HEK293 (cell line): ENCODE results near the gene PDXK.

Experiments used
- BCL11B ChIP-seq: fragments of 450-650 bp; formaldehyde crosslinking; IDR thresholded peaks from 2 replicates; pipeline ENCODE4 v1.5.1; 2016; ENCODE audit warnings: low read depth, missing biosample characterization, missing genetic modification characterization
- EGR2 ChIP-seq: fragments of 450-650 bp; formaldehyde crosslinking; IDR thresholded peaks from 2 replicates; pipeline ENCODE4 v1.5.1; 2016; ENCODE audit warnings: low read depth, missing biosample characterization, missing genetic modification characterization
- TCF7L2 ChIP-seq: IDR thresholded peaks from 2 replicates; pipeline ENCODE4 v1.6.1; 2011; ENCODE audit warnings: low read depth, mild to moderate bottlenecking, inconsistent platforms, low read length, moderate library complexity, borderline replicate concordance
- YY2 ChIP-seq: fragments of 450-650 bp; formaldehyde crosslinking; IDR thresholded peaks from 2 replicates; pipeline ENCODE4 v1.5.1; 2016; ENCODE audit warnings: missing biosample characterization, missing genetic modification characterization
- ZBTB48 ChIP-seq: fragments of 450-650 bp; formaldehyde crosslinking; IDR thresholded peaks from 2 replicates; pipeline ENCODE4 v1.5.1; 2016; ENCODE audit warnings: missing biosample characterization, missing genetic modification characterization
- ZNF10 ChIP-seq: fragments of 450-650 bp; formaldehyde crosslinking; IDR thresholded peaks from 2 replicates; pipeline ENCODE4 v1.5.1; 2017; ENCODE audit warnings: missing biosample characterization, missing genetic modification characterization
- ZNF121 ChIP-seq: fragments of 450-650 bp; formaldehyde crosslinking; IDR thresholded peaks from 2 replicates; pipeline ENCODE4 v1.5.1; 2016; ENCODE audit warnings: missing biosample characterization, missing genetic modification characterization
- ZNF132 ChIP-seq: fragments of 450-650 bp; formaldehyde crosslinking; IDR thresholded peaks from 2 replicates; pipeline ENCODE4 v1.5.1; 2017; ENCODE audit warnings: missing biosample characterization, missing genetic modification characterization, borderline replicate concordance
- ZNF155 ChIP-seq: fragments of 450-650 bp; formaldehyde crosslinking; IDR thresholded peaks from 2 replicates; pipeline ENCODE4 v1.5.1; 2016; ENCODE audit warnings: missing biosample characterization, missing genetic modification characterization
- ZNF19 ChIP-seq: fragments of 450-650 bp; formaldehyde crosslinking; IDR thresholded peaks from 2 replicates; pipeline ENCODE4; 2016; ENCODE audit warnings: missing biosample characterization, missing genetic modification characterization, low read depth
- ZNF366 ChIP-seq: fragments of 450-650 bp; formaldehyde crosslinking; conservative IDR thresholded peaks from 2 replicates; pipeline ENCODE4 v1.5.1; 2016; ENCODE audit warnings: missing biosample characterization, missing genetic modification characterization
- ZNF549 ChIP-seq: fragments of 450-650 bp; IDR thresholded peaks from 2 replicates; pipeline ENCODE4 v1.5.1; 2018; ENCODE audit warnings: missing biosample characterization, missing genetic modification characterization, mild to moderate bottlenecking, inconsistent platforms, moderate library complexity
- ZNF768 ChIP-seq: fragments of 450-650 bp; formaldehyde crosslinking; IDR thresholded peaks from 2 replicates; pipeline ENCODE4 v1.5.1; 2018; ENCODE audit warnings: missing biosample characterization, mild to moderate bottlenecking, missing genetic modification characterization
- TF ChIP-seq, protein P1 (sequence below): fragments of 450-650 bp; formaldehyde crosslinking; IDR thresholded peaks from 2 replicates; pipeline ENCODE4 v1.5.1; 2016; ENCODE audit warnings: missing biosample characterization, missing genetic modification characterization
- TF ChIP-seq, protein P2 (sequence below): fragments of 450-650 bp; formaldehyde crosslinking; IDR thresholded peaks from 2 replicates; pipeline ENCODE4 v1.5.1; 2016; ENCODE audit warnings: missing biosample characterization, missing genetic modification characterization
- TF ChIP-seq, protein P3 (sequence below): fragments of 450-650 bp; formaldehyde crosslinking; IDR thresholded peaks from 2 replicates; pipeline ENCODE4 v1.5.1; 2016; ENCODE audit warnings: missing biosample characterization, missing genetic modification characterization
- TF ChIP-seq, protein P4 (sequence below): fragments of 450-650 bp; formaldehyde crosslinking; IDR thresholded peaks from 2 replicates; pipeline ENCODE4 v1.5.1; 2016; ENCODE audit warnings: missing biosample characterization, missing genetic modification characterization, borderline replicate concordance
- TF ChIP-seq, protein P5 (sequence below): fragments of 450-650 bp; formaldehyde crosslinking; IDR thresholded peaks from 2 replicates; pipeline ENCODE4 v1.5.1; 2016; ENCODE audit warnings: missing biosample characterization, missing genetic modification characterization
- TF ChIP-seq, protein P6 (sequence below): fragments of 450-650 bp; formaldehyde crosslinking; IDR thresholded peaks from 2 replicates; pipeline ENCODE4 v1.5.1; 2016; ENCODE audit warnings: missing biosample characterization, missing genetic modification characterization
- TF ChIP-seq, protein P7 (sequence below): fragments of 450-650 bp; formaldehyde crosslinking; conservative IDR thresholded peaks from 2 replicates; pipeline ENCODE4 v1.5.1; 2016; ENCODE audit warnings: low read depth, missing biosample characterization, missing genetic modification characterization
- TF ChIP-seq, protein P8 (sequence below): fragments of 450-650 bp; formaldehyde crosslinking; IDR thresholded peaks from 2 replicates; pipeline ENCODE4 v1.5.1; 2016; ENCODE audit warnings: missing biosample characterization, missing genetic modification characterization, low read depth

PDXK gene

DNA sequence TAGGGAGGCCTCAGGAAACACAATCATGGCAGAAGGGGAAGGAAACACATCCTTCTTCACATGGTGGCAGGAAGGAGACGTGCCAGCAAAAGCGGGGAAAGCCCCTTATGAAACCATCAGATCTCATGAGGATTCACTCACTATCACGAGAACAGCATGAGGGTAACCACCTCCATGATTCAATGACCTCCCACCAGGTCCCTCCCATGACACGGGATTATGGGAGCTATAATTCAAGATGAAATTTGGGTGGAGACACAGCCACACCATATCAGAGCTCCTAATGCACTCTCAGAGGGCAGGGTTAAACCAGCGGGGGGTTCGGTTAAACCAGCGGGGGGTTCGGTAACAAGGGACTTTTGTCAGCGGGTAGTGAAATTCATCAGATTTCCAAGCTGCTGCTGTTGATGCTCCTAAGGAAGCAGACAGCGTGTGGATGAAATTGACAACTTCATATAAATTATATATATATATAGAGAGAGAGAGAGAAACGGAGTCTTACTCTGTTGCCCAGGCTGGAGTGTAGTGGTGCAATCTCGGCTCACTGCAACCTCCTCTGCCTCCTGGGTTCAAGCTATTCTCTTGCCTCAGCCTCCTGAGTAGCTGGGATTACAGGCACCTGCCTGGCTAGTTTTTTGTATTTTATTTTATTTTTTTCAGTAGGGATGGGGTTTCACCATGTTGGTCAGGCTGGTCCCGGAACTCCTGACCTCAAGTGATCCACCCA is 52.9 kb downstream of the PDXK start (continued):
- TF ChIP-seq, protein P1, sequence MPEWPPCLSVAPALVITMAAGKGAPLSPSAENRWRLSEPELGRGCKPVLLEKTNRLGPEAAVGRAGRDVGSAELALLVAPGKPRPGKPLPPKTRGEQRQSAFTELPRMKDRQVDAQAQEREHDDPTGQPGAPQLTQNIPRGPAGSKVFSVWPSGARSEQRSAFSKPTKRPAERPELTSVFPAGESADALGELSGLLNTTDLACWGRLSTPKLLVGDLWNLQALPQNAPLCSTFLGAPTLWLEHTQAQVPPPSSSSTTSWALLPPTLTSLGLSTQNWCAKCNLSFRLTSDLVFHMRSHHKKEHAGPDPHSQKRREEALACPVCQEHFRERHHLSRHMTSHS (tag by site-specific recombination): no peak
- no peak for TF ChIP-seq ZNF132
- TF ChIP-seq TCF7L2: no peak
- no peak for TF ChIP-seq ZNF549
- no peak for TF ChIP-seq ZNF10 (tag by site-specific recombination)
- TF ChIP-seq, protein P2, sequence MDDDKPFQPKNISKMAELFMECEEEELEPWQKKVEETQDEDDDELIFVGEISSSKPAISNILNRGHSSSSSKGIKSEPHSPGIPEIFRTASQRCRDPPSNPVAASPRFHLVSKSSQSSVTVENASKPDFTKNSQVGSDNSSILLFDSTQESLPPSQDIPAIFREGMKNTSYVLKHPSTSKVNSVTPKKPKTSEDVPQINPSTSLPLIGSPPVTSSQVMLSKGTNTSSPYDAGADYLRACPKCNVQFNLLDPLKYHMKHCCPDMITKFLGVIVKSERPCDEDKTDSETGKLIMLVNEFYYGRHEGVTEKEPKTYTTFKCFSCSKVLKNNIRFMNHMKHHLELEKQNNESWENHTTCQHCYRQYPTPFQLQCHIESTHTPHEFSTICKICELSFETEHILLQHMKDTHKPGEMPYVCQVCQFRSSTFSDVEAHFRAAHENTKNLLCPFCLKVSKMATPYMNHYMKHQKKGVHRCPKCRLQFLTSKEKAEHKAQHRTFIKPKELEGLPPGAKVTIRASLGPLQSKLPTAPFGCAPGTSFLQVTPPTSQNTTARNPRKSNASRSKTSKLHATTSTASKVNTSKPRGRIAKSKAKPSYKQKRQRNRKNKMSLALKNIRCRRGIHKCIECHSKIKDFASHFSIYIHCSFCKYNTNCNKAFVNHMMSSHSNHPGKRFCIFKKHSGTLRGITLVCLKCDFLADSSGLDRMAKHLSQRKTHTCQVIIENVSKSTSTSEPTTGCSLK (tag by site-specific recombination): no peak
- TF ChIP-seq EGR2 (tag by site-specific recombination): peak; percentile 47; the same call in 1 of the 2 replicates
- TF ChIP-seq, protein P3, sequence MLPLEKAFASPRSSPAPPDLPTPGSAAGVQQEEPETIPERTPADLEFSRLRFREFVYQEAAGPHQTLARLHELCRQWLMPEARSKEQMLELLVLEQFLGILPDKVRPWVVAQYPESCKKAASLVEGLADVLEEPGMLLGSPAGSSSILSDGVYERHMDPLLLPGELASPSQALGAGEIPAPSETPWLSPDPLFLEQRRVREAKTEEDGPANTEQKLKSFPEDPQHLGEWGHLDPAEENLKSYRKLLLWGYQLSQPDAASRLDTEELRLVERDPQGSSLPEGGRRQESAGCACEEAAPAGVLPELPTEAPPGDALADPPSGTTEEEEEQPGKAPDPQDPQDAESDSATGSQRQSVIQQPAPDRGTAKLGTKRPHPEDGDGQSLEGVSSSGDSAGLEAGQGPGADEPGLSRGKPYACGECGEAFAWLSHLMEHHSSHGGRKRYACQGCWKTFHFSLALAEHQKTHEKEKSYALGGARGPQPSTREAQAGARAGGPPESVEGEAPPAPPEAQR (tag by site-specific recombination): no peak
- no peak for TF ChIP-seq ZNF768 (tag by site-specific recombination)
- TF ChIP-seq, protein P4, sequence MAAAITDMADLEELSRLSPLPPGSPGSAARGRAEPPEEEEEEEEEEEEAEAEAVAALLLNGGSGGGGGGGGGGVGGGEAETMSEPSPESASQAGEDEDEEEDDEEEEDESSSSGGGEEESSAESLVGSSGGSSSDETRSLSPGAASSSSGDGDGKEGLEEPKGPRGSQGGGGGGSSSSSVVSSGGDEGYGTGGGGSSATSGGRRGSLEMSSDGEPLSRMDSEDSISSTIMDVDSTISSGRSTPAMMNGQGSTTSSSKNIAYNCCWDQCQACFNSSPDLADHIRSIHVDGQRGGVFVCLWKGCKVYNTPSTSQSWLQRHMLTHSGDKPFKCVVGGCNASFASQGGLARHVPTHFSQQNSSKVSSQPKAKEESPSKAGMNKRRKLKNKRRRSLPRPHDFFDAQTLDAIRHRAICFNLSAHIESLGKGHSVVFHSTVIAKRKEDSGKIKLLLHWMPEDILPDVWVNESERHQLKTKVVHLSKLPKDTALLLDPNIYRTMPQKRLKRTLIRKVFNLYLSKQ (tag by site-specific recombination): no peak
- TF ChIP-seq YY2 (tag by site-specific recombination): no peak
- no peak for TF ChIP-seq ZBTB48 (tag by site-specific recombination)
- TF ChIP-seq ZNF121 (tag by site-specific recombination): peak; percentile 99
- TF ChIP-seq, protein P5, sequence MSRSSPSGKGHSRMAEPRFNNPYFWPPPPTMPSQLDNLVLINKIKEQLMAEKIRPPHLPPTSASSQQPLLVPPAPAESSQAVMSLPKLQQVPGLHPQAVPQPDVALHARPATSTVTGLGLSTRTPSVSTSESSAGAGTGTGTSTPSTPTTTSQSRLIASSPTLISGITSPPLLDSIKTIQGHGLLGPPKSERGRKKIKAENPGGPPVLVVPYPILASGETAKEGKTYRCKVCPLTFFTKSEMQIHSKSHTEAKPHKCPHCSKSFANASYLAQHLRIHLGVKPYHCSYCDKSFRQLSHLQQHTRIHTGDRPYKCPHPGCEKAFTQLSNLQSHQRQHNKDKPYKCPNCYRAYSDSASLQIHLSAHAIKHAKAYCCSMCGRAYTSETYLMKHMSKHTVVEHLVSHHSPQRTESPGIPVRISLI (tag by site-specific recombination): no peak
- TF ChIP-seq ZNF19: no peak
- TF ChIP-seq, protein P6, sequence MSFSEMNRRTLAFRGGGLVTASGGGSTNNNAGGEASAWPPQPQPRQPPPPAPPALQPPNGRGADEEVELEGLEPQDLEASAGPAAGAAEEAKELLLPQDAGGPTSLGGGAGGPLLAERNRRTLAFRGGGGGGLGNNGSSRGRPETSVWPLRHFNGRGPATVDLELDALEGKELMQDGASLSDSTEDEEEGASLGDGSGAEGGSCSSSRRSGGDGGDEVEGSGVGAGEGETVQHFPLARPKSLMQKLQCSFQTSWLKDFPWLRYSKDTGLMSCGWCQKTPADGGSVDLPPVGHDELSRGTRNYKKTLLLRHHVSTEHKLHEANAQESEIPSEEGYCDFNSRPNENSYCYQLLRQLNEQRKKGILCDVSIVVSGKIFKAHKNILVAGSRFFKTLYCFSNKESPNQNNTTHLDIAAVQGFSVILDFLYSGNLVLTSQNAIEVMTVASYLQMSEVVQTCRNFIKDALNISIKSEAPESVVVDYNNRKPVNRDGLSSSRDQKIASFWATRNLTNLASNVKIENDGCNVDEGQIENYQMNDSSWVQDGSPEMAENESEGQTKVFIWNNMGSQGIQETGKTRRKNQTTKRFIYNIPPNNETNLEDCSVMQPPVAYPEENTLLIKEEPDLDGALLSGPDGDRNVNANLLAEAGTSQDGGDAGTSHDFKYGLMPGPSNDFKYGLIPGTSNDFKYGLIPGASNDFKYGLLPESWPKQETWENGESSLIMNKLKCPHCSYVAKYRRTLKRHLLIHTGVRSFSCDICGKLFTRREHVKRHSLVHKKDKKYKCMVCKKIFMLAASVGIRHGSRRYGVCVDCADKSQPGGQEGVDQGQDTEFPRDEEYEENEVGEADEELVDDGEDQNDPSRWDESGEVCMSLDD: no peak
- no peak for TF ChIP-seq ZNF155 (tag by site-specific recombination)
- peak; percentile 42 for TF ChIP-seq ZNF366 (tag by site-specific recombination)
- peak; percentile 54; the same call in 1 of the 2 replicates for TF ChIP-seq BCL11B
- TF ChIP-seq, protein P7, sequence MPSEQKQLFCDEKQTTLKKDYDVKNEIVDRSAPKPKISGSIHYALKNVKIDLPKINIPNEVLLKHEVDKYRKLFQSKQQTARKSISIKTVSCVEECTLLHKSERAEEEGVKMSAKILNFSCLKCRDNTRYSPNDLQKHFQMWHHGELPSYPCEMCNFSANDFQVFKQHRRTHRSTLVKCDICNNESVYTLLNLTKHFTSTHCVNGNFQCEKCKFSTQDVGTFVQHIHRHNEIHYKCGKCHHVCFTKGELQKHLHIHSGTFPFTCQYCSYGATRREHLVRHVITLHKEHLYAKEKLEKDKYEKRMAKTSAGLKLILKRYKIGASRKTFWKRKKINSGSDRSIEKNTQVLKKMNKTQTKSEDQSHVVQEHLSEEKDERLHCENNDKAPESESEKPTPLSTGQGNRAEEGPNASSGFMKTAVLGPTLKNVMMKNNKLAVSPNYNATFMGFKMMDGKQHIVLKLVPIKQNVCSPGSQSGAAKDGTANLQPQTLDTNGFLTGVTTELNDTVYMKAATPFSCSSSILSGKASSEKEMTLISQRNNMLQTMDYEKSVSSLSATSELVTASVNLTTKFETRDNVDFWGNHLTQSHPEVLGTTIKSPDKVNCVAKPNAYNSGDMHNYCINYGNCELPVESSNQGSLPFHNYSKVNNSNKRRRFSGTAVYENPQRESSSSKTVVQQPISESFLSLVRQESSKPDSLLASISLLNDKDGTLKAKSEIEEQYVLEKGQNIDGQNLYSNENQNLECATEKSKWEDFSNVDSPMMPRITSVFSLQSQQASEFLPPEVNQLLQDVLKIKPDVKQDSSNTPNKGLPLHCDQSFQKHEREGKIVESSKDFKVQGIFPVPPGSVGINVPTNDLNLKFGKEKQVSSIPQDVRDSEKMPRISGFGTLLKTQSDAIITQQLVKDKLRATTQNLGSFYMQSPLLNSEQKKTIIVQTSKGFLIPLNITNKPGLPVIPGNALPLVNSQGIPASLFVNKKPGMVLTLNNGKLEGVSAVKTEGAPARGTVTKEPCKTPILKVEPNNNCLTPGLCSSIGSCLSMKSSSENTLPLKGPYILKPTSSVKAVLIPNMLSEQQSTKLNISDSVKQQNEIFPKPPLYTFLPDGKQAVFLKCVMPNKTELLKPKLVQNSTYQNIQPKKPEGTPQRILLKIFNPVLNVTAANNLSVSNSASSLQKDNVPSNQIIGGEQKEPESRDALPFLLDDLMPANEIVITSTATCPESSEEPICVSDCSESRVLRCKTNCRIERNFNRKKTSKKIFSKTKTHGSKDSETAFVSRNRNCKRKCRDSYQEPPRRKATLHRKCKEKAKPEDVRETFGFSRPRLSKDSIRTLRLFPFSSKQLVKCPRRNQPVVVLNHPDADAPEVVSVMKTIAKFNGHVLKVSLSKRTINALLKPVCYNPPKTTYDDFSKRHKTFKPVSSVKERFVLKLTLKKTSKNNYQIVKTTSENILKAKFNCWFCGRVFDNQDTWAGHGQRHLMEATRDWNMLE: 0 out of 2 replicates have a peak, but pooled peaks have one; percentile 14
- TF ChIP-seq, protein P8, sequence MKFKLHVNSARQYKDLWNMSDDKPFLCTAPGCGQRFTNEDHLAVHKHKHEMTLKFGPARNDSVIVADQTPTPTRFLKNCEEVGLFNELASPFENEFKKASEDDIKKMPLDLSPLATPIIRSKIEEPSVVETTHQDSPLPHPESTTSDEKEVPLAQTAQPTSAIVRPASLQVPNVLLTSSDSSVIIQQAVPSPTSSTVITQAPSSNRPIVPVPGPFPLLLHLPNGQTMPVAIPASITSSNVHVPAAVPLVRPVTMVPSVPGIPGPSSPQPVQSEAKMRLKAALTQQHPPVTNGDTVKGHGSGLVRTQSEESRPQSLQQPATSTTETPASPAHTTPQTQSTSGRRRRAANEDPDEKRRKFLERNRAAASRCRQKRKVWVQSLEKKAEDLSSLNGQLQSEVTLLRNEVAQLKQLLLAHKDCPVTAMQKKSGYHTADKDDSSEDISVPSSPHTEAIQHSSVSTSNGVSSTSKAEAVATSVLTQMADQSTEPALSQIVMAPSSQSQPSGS (tag by site-specific recombination): no peak
